HG02840 (cell line): Measurements from ENCODE around the gene RPP40.

Experiments
- ATAC-seq: cut with Tn5 transposase; IDR thresholded peaks from one replicate; pipeline ENCODE4 v1.9.1; 2021; ENCODE audit warnings: mild to moderate bottlenecking, moderate library complexity, moderate number of reproducible peaks; ENCODE audit not compliant: unreplicated experiment, low FRiP score

Gene RPP40

DNA sequence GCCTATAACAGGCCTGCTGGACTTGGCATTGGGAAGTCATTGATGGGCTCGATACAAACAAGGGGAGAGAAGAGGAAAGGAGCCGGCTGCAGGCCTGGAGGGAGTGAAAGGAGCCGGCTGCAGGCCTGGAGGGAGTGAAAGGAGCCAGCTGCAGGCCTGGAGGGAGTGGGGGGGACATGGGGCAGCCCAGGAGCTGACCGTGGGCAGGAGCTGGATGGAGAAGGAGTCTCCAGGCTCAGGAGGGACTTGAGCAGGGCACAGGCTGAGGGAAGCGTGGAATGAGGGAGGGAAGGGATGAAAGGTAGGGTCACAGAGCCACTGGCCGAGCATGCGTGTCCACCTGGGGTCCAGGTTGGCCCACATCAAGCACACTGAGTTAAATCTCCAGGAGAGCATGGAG lies 32.0 kb downstream of the RPP40 start:
- ATAC-seq, result no peak

DNA sequence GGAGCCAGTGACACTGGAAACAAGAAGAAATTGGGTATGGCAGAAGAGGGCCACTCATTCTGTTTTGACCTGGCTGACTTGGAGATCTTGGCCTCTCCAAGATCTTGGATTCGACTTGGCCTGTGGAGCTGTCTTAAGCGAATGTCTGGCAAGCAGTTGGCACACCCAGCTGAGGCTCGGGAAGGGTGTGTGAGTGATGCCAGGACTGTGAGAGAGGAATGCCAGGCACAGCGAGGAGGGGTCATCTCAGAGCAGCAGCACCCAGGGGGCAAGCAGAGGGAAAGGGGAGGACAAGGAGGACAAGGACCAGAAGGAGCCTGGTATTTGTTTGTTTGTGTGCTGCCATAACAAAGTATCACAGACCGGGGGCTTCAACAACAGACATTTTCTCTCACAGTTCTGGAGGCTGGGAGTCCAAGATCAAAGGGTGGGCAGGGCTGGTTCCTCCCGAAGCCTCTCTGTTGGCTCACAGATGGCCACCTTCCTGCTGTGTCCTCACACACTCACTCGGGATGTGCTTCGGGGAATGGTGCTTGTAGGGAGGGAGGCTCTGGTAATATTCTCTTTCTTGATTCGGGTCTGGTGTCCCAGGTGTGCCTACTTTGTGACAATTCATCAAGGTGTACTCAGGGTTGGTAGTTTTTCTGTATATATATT lies 33.0 kb downstream of the RPP40 start:
- ATAC-seq, result no peak

DNA sequence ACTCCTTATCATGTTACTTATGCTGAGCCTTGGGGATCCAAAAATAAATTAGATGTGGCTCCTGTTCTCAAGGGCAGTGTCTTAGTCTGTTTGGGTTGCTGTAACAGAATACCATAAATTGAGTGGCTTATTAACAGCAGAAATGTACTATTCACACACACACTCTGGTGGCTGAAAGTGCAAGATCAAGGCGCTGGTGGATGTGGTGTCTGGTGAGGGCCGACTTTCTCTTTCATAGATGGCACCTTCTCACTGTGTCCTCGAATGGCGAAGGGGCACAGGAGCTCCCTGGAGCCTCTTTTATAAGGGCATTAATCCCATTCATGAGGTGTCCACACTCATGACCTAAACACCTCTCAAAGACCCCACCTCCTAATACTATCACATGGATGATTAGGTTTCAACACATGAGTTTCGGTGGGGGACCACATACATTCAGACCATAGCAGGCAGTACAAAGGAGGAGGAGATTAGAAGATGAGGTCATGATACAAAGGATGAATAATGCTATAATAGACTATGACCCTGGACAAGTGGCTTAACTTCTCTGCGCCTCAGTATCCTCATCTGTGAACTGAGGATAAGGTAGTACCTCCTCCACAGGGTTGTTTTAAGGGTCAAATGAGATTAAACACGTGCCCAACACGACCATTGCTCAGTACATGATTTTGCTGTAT lies 34.1 kb downstream of the RPP40 start:
- no peak for ATAC-seq

DNA sequence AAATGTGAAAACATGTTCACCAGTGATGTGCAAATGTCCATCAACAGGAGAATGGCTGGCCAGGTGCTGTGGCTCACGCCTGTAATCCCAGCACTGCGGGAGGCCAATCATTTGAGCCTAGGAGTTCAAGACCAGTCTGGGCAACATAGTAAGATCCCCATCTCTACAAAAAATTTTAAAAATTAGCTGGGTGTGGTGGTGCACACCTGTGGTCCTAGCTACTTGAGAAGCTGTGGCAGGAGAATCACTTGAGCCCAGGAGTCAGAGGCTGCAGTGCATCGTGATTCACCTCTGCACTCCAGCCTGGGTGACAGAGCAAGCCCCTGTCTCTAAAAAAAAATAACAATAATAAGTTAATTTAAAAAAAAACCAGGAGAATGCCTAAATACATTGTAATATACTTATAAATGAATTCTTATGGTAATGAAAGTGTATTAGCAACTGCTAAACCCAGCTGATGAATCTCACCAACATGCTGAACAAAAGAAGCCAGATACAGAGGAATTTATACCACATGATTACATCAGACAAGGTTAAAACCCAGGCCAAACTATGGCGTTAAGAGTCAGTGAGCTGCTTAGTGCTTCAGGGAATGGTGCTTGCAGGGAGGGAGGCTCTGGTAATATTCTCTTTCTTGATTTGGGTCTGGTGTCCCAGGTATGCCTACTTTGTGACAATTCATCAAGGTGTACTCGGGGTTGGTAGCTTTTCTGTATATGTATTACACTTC lies 36.4 kb downstream of the RPP40 start:
- no peak for ATAC-seq

DNA sequence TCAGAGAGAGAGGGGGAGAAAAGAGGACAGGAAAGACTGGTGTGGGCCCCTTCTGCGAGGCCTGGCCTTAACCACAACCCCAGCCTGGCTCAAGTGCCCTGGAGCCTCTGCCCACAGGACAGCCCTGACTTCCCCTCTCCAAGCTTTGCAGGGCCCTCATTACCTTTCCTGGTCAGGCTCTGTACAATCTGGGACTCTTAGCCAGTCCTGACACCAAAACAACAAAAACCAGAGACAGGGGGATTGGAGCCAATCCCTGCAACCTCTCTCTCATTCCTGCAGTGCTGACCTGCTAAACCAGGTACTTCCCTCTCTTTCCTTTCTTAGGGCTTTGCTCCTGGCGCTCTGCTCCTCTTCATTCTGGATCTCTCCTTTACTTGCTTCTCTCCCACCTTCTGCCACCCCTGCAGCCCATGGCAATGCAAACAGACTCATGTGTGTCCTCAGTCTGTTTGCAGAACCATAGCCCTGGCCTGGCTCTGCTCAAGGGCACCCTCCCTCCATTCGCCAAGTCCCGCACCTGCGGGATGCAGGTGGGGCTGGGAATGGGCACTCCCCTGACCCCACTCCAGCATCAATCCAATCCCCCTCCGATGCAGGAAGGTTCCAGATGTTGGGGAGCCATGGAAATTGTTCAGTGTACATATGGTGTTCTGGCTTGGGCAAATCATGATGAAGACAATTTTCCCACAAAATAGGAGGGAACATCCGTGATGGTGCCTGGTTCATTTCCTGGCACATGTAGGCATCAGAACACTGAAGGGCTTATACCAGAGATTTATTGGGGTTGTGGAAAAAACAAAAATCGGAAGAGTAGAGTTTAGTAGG lies 38.1 kb downstream of the RPP40 start:
- no peak for ATAC-seq

DNA sequence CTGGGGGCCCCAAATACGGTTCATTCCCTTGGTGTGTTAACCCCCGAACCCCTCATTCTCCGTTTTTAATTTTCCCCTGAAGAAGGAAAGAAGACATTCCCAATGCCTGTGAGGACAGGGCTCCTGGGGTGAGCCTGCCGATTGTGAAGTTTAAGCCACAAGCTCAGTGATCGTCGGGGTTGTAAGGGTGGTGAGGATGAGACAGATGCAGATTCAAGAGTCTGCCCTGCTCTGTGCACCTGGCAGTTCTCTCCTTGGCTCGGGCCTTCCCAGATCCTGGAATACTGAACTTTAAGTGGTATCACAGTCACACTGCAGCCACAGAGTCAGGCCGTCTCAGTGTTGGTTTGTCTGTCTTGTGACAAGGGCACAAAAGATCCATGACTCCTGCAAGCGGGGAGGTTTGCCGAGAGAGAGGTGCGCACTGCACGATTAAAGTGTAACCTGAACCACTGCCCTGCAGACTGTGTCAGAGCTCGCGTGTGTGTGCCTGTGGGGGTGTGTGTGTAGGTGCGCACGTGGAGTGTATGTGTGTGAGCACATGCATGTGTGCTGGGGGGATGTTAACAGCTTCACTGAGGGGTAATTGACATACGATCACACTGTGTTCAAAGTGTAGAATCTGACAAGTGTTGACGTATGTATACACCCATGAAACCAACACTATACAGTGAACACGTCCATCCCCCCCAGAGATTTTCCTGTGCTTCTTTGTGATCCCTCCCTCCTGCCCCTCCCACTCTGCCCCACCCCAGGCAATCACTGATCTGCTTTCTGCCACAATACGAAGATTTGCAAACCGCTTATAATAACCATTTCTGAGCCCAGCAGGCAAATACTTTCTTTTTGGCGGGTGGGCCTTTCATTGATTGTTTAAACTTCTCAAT lies 38.9 kb downstream of the RPP40 start:
- ATAC-seq, result no peak

DNA sequence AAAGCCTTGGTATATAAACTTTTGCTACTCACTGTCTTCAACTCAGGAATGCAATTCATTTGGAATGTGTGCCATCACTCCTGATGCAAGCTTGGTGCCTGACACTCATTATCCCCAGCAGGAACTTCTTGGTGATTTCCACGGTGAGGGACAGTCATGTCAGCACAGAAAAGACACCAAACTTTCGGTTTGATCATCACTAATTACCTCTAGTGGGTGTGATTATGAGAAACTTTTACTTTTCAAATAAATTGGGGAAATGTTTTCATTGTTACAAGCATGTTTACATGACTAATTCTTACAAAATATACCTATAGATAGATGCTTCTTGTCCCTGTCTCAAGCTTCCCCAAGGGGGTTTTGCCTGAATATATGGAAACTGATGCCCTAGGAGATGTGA lies 40.9 kb downstream of the RPP40 start:
- no peak for ATAC-seq

DNA sequence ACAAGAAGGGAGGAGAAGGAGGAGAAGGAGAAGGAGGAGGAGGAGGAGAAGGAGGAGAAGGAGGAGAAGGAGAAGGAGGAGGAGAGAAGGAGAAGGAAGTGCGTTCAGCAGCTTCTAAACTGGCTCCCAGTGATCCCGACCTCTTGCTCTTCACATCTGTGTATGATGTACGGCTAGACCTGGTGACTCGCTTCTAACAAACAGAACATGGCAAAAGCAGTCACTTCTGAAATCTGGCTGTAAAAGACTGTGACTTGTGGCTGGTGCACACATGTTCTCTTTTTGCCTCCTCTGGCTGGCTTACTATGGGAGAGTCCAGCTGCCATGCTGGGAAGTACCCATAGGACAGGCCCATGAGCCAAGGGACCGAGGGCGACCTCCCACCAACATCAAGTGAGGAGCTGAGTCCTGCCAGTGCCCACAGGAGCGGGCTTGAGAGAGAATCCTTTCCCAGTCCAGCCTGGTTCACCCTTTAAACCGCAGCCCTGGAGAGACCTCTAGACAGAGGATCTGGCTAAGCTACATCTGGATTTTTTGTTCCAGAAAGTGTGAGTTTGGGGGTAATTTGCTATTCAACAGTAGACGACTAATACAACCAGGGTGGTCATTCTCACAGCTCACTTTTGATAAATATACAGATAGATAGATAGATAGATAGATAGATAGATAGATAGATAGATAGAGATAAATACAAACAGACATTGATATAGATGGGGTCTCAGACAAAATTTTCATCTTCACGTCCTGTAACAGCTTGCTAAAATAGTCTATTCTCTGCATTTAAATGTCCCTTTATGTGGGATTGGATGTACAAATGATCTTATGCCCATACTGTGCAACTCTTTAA lies 42.3 kb downstream of the RPP40 start:
- ATAC-seq, result no peak

DNA sequence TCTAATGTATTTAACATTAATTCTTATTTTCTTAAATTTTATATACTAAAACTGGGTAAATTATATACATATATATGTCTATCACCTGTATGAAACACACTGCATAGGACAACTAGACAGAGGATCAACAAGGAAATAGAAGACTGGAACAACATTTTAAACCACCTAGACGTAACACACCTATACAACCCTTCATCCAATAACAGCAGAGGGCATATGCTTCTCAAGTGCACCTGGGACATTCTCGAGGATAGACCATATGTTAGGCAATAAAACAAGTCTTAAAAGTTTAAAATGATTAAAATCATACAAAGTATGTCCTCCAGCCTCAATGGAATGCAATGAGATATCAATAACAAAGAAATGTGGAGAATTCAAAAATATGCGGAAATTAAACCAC lies 45.2 kb downstream of the RPP40 start:
- ATAC-seq, result no peak

DNA sequence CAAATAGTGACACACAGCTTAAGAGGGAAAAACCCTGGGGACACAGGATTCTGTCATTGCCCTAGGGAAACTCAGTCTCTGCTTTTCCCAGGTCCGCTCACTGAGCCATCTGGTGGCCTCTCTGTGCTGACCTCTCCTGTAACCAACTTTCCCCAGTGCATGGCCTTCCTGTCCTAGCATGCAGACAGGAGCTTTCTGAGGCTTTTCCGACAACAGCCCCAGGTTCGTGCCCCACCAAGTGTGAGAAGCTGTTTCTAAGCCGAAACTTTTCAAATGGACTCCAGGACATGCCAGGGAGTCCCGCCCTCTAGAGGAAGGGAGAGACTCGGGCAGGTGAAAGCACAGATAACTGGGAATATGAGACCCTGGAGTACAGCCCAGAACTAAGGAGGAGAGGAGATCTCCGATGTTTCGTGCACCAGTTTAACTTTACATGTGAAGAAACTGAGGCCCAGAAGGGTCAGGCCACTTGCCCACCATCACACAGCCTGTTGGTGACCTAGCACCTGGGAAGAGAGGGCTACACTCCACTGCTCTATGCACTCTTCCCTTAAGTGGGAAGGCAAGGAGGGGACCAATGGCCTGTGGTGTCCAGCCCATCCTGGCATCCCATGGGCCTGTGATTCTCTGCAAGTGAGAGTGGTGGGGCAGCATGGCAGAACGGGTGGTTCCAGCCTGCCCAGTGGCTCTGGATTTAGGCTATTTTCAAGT lies 46.2 kb downstream of the RPP40 start:
- no peak for ATAC-seq

DNA sequence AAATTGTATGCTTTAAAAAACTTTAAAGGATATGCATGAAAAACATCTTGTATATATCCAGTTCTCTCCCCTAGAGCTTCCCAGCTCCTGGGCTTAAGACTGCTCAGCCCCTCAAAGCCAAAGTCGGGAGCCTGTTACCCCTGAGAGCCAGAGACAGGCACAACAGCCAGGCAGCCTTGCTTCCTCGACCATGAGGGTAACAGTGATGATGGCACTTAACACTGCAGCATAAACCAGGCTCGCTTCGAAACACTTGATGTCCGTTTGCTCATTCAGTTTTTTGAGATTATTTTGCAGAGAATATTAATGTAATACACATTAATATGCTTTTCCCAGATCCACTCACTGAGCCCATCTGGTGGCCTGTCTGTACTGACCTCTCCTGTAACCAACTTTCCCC lies 47.2 kb downstream of the RPP40 start:
- no peak for ATAC-seq

DNA sequence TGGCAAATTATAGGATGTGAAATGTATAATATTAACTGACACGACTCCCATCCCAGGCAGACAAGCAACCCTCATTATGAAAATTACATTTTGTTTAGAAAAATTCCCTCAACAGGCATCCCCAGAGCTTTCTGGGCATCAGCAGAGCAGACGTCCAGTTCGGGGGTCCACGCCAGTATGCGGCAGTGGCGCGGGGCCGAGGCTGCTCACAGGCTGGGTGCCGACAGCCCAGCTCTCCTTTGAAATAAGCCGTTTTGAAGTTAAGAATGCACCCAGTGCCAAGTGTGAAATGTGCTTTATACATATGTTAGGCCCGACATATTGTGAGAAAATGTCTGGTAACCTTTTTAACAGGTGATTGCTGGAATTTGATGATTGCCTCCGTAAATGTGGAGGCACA lies 50.4 kb downstream of the RPP40 start:
- no peak for ATAC-seq

DNA sequence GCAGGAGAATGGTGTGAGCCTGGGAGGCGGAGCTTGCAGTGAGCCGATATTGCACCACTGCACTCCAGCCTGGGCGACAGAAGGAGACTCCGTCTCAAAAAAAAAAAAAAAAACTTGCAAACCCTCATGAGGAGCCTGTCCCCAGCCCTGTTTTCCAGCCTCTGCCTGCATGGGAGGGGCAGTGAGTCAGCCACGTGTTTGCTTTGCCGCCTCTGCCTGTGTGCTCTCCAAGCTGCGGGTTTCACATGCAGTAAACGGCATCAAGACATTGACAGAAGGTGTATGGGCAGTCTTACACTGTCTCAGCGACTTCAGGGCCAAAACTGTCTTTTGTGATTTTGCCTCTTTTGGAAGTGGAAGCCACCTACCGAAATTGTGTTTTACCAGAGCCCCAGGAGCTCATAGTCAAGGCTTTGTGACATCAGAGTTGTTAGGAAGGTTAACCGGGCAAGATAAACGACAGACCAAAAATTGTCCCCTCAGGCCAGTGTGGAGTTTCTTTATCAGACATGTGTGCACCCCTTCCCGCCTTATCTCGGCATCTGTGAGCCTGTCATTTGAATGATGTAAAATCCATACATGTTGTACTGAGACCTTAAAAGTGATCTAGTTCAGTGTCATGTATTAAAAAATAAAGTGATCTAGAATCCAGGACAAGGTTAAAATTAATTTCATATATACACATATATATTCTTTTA lies 52.9 kb downstream of the RPP40 start:
- ATAC-seq, result no peak

DNA sequence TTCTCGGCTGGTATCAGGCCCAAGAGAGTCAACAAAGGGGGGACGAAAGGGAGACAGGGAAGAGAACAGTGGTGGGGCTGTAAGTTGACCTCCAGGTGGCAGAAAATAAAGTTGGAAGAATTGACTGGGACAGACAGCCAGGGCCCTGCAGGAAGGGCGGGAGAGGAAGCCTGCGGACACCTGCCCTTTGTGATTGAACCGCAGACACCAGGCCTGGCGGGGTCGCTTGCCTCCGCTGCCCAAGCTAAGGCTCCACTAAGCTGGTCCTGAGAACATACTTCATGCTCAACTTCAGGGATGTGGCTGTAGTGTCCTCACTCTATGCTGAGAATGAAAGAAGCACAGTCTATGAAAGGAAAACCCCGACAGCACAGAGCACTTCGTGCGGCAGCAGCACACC lies 53.8 kb downstream of the RPP40 start:
- no peak for ATAC-seq

DNA sequence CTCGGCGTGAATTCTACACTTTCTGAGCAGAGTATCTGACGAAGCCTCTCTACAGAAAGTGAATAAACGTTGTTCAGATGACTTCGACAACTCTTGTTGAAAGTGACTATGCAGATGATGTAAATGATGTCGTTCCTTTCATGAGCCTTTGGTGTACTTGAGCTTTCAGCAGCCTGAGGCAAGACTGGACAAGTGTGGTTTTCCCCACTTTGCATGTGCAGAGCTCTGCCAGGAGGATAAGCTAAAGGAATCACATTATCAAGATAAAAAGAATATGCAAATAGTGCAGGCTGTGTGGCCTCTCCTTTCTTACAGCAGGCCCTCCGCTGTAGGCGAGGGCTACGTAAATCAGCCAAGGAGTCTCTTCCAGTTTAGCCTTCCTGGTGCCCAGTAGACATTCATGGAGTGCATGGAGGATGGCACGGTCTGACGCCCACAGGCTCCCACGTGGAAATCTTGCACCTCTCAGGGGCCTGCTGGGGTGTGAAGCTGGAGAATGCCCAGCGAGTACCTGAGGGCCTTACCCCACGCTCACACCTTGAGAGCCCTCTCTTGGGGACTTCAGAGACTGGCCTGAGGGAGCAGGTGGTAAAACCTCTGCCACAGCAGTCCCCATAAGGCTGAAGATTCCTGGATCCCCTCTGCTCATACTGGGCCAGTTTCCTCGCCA lies 54.9 kb downstream of the RPP40 start:
- no peak for ATAC-seq

DNA sequence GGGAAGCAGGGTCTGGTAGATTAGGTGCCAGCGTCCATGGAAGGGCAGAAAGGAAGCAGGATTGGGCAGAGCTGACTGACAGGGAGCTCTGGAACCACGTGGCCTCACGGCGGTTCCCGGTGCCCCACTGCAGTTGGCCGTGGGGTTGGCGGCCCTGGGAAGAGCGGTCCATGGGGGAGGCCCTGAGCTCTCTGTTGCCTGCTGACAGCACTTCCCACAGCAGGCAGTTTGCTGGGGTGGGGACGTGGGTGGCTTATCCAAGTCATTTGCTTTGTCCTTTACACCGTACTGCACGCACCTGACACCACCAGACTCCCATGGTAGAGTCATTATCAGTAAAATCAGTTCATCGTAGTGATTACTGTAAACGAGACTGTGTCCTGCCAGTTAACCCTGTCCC lies 56.1 kb downstream of the RPP40 start:
- no peak for ATAC-seq

DNA sequence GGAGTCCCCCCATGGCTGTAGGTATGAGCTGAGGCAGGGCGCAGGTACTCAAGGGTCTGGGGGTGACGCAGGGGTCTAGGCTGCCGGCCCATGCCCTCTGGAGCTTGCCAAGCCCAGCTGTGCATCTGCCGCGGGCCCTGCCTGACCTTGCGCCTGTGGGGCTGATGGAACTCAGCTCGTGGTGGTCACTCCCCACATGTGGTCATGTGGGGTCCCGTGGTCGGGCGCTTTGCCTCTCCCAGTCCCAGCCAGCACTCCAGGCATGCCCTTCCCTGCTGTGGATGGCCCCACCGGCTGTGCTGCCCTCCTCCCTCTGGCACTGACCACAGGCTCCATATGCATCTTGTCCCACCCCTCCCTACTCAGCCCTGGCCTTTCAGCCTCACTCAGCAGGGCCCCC lies 57.3 kb downstream of the RPP40 start:
- ATAC-seq, result no peak
